ENCODE results near the gene CFAP92. TPM values are rescaled to one million over a fixed set of nuclear protein-coding genes. Genes with fewer than 3 reads are reported as not detected.

The CFAP92 gene
- total and polyA plus RNA-seq, 4 donors: 0.05 to 0.25 (median 0.06) TPM; not detected in 1

GRCh38 chr3:128873244-128874022 lies 120.4 kb downstream of the CFAP92 start:
- no peaks in the 10 kb centered on the region for H3K9me3 ChIP-seq (ENCODE audit: control insufficient read depth in 4 of 4, low read length in 3 of 4)
- H3K36me3 ChIP-seq (ENCODE audit: control insufficient read depth in 4 of 4, insufficient read depth in 3 of 4, low read depth in 1 of 4, low read length in 3 of 4): no peaks in the 10 kb centered on the region
- TF ChIP-seq JUND (IDR thresholded peaks at IDR 0.05): no peak
- no peak for TF ChIP-seq FOXA2 (IDR thresholded peaks at IDR 0.05)
- no peak for TF ChIP-seq ATF3 (IDR thresholded peaks at IDR 0.05)
- TF ChIP-seq GABPA (IDR thresholded peaks at IDR 0.05 in 1 of 2, conservative IDR thresholded peaks at IDR 0.05 in 1 of 2): no peak
- TF ChIP-seq EGR1 (IDR thresholded peaks at IDR 0.05; ENCODE audit: low read depth in 2 of 2): no peak
- TF ChIP-seq HNF4G (IDR thresholded peaks at IDR 0.05): no peak
- H3K9ac ChIP-seq (ENCODE audit: low read depth in 1 of 2, low read length in 2 of 2): no peak overlapping the region
- H3K27me3 ChIP-seq (ENCODE audit: control insufficient read depth in 4 of 4, insufficient read depth in 4 of 4, low read length in 3 of 4): no peaks in the 10 kb centered on the region
- no peak for DNase-seq (ENCODE audit: low spot score)
- WGBS: 78% methylated on average over 8 of the region's 8 CpGs
- peaks cover 0 to 11% (median 8%) of the 10 kb centered on the region in 4 donors for H3K4me1 ChIP-seq (ENCODE audit: control insufficient read depth in 4 of 4, insufficient read depth in 4 of 4, low read length in 3 of 4)
- no peak overlapping the region for H3K27ac ChIP-seq (ENCODE audit: low read depth in 1 of 2, low read length in 2 of 2)
- no peak overlapping the region for H3K4me3 ChIP-seq (ENCODE audit: low read depth in 1 of 3, low read length in 3 of 3)

- no peak for DNase-seq (ENCODE audit: low spot score)
- no peaks in the 10 kb centered on the region for H3K36me3 ChIP-seq (ENCODE audit: control insufficient read depth in 4 of 4, insufficient read depth in 3 of 4, low read depth in 1 of 4, low read length in 3 of 4)
Measured at GRCh38 chr3:128872744-128873143, 121.1 kb downstream of the CFAP92 start.

More at GRCh38 chr3:128872744-128873143, 121.1 kb downstream of the CFAP92 start:
- H3K27me3 ChIP-seq (ENCODE audit: control insufficient read depth in 4 of 4, insufficient read depth in 4 of 4, low read length in 3 of 4): no peaks in the 10 kb centered on the region
- no peak overlapping the region for H3K9ac ChIP-seq (ENCODE audit: low read depth in 1 of 2, low read length in 2 of 2)
- 93% methylated on average over 8 of the region's 8 CpGs for WGBS
- H3K4me1 ChIP-seq (ENCODE audit: control insufficient read depth in 4 of 4, insufficient read depth in 4 of 4, low read length in 3 of 4): peaks cover 0 to 5% (median under 1%) of the 10 kb centered on the region in 4 donors
- no peak for TF ChIP-seq NR2F2 (IDR thresholded peaks at IDR 0.05)
- TF ChIP-seq GABPA (IDR thresholded peaks at IDR 0.05 in 1 of 2, conservative IDR thresholded peaks at IDR 0.05 in 1 of 2): no peak
- TF ChIP-seq RAD21 (IDR thresholded peaks at IDR 0.05): no peak
- no peak for TF ChIP-seq JUND (IDR thresholded peaks at IDR 0.05)
- no peak for TF ChIP-seq FOXA2 (IDR thresholded peaks at IDR 0.05)
- no peak for TF ChIP-seq REST (IDR thresholded peaks at IDR 0.05)
- TF ChIP-seq MAX (IDR thresholded peaks at IDR 0.05): no peak
- TF ChIP-seq EGR1 (IDR thresholded peaks at IDR 0.05; ENCODE audit: low read depth in 2 of 2): no peak
- no peak for TF ChIP-seq YY1 (IDR thresholded peaks at IDR 0.05)
- no peak for TF ChIP-seq RXRA (IDR thresholded peaks at IDR 0.05)
- TF ChIP-seq ATF3 (IDR thresholded peaks at IDR 0.05): no peak
- no peak for TF ChIP-seq SP1 (IDR thresholded peaks at IDR 0.05)
- no peak for TF ChIP-seq TAF1 (conservative IDR thresholded peaks at IDR 0.05)
- no peak for TF ChIP-seq FOXA1 (IDR thresholded peaks at IDR 0.05)
- TF ChIP-seq HNF4G (IDR thresholded peaks at IDR 0.05): no peak
- TF ChIP-seq HNF4A (conservative IDR thresholded peaks at IDR 0.05): no peak
- no peak for TF ChIP-seq CTCF (IDR thresholded peaks at IDR 0.05; ENCODE audit: low read depth, low read length, missing input control)
- TF ChIP-seq ZBTB33 (IDR thresholded peaks at IDR 0.05): no peak
- H3K4me3 ChIP-seq (ENCODE audit: low read depth in 1 of 3, low read length in 3 of 3): no peak overlapping the region
- no peaks in the 10 kb centered on the region for H3K9me3 ChIP-seq (ENCODE audit: control insufficient read depth in 4 of 4, low read length in 3 of 4)
- H3K27ac ChIP-seq (ENCODE audit: low read depth in 1 of 2, low read length in 2 of 2): no peak overlapping the region

Data from liver (tissue), 9 donors.